ENCODE data around the gene TNMD. TPM values are rescaled to one million over a fixed set of nuclear protein-coding genes. Genes with fewer than 3 reads are reported as not detected.
A peak's percentile ranks its signal among the peaks of the same experiment; 100 is the strongest.

TNMD gene
- total RNA-seq, 1 experiment from 2014 or later = not detected

- Histone ChIP-seq H3K4me3 (no peak overlapping the region), H3K4me1 (replicated peaks) (no peaks in the 10 kb centered on the region), H3K27ac (no peak overlapping the region), H3K9me3 (replicated peaks) (no peaks in the 10 kb centered on the region), H3K27me3 (replicated peaks) (no peaks in the 10 kb centered on the region), H3K36me3 (no peaks in the 10 kb centered on the region)
- DNase-seq (ENCODE audit: low read depth in 1 of 2, low spot score in 2 of 2) = no peak
Observed at GRCh38 chrX:100623001-100623400, 38.3 kb downstream of the TNMD start.

GRCh38 chrX:100625985-100626491 is 41.3 kb downstream of the TNMD start:
- Histone ChIP-seq H3K27me3 (replicated peaks) (no peaks in the 10 kb centered on the region), H3K27ac (no peak overlapping the region), H3K9me3 (replicated peaks) (no peaks in the 10 kb centered on the region), H3K36me3 (no peaks in the 10 kb centered on the region), H3K4me3 (no peak overlapping the region), H3K4me1 (replicated peaks) (no peaks in the 10 kb centered on the region)
- no peak for DNase-seq (ENCODE audit: low read depth in 1 of 2, low spot score in 2 of 2)

- Histone ChIP-seq H3K4me3 (no peak overlapping the region), H3K27me3 (replicated peaks) (no peaks in the 10 kb centered on the region), H3K9me3 (replicated peaks) (no peaks in the 10 kb centered on the region), H3K36me3 (no peaks in the 10 kb centered on the region), H3K27ac (no peak overlapping the region), H3K4me1 (replicated peaks) (no peaks in the 10 kb centered on the region)
- DNase-seq (ENCODE audit: low read depth in 1 of 2, low spot score in 2 of 2) = no peak
Observed at GRCh38 chrX:100635040-100635439, 50.3 kb downstream of the TNMD start.

GRCh38 chrX:100635989-100636320 is 51.2 kb downstream of the TNMD start:
- no peaks in the 10 kb centered on the region for H3K4me1 ChIP-seq (replicated peaks)
- no peak for DNase-seq (ENCODE audit: low read depth in 1 of 2, low spot score in 2 of 2)
- no peaks in the 10 kb centered on the region for H3K9me3 ChIP-seq (replicated peaks)
- no peaks in the 10 kb centered on the region for H3K36me3 ChIP-seq
- H3K4me3 ChIP-seq = peak overlapping the region; percentile 60
- peak overlapping the region; percentile 34; the same call in 1 of the 2 replicates for H3K27ac ChIP-seq
- no peaks in the 10 kb centered on the region for H3K27me3 ChIP-seq (replicated peaks)

GRCh38 chrX:100636321-100636991 is 51.7 kb downstream of the TNMD start, which contains the start of gene TSPAN6:
TSS of gene TSPAN6 (minus strand) at chrX:100636806. CDS start at chrX:100636694, 112 bp downstream.
- Histone ChIP-seq H3K27ac (peak within 1 kb of the TSS; percentile 34), H3K4me1 (replicated peaks) (no peaks in the 10 kb centered on the region), H3K9me3 (replicated peaks) (no peaks in the 10 kb centered on the region), H3K36me3 (no peaks in the 10 kb centered on the region), H3K4me3 (peak within 1 kb of the TSS; percentile 60), H3K27me3 (replicated peaks) (no peaks in the 10 kb centered on the region)
- DNase-seq (ENCODE audit: low read depth in 1 of 2, low spot score in 2 of 2) = peak; percentile 81 to 86

GRCh38 chrX:100642290-100642689 is 57.6 kb downstream of the TNMD start:
- DNase-seq (ENCODE audit: low read depth in 1 of 2, low spot score in 2 of 2) = no peak
- Histone ChIP-seq H3K27me3 (replicated peaks) (no peaks in the 10 kb centered on the region), H3K36me3 (0 out of 2 replicates have a peak, but pooled peaks cover 3% of the 10 kb centered on the region), H3K9me3 (replicated peaks) (no peaks in the 10 kb centered on the region), H3K4me3 (no peak overlapping the region), H3K27ac (peak overlapping the region; percentile 92), H3K4me1 (replicated peaks) (peaks cover 31% of the 10 kb centered on the region)

GRCh38 chrX:100643212-100643611 is 58.5 kb downstream of the TNMD start:
- no peak for DNase-seq (ENCODE audit: low read depth in 1 of 2, low spot score in 2 of 2)
- Histone ChIP-seq H3K27me3 (replicated peaks) (no peaks in the 10 kb centered on the region), H3K27ac (peak overlapping the region; percentile 92), H3K9me3 (replicated peaks) (no peaks in the 10 kb centered on the region), H3K36me3 (0 out of 2 replicates have a peak, but pooled peaks cover 3% of the 10 kb centered on the region), H3K4me3 (no peak overlapping the region), H3K4me1 (replicated peaks) (peaks cover 38% of the 10 kb centered on the region)

- peak; percentile 77 to 80 for DNase-seq (ENCODE audit: low read depth in 1 of 2, low spot score in 2 of 2)
- no peaks in the 10 kb centered on the region for H3K27me3 ChIP-seq (replicated peaks)
- peak within 1 kb of the TSS; percentile 92 for H3K27ac ChIP-seq
- H3K4me3 ChIP-seq = peak within 1 kb of the TSS; percentile 37
- 0 out of 2 replicates have a peak, but pooled peaks cover 3% of the 10 kb centered on the region for H3K36me3 ChIP-seq
- no peaks in the 10 kb centered on the region for H3K9me3 ChIP-seq (replicated peaks)
- peaks cover 48% of the 10 kb centered on the region for H3K4me1 ChIP-seq (replicated peaks)
Observed at GRCh38 chrX:100643956-100644860, 59.5 kb downstream of the TNMD start, which contains the start of gene SRPX2. TSS of gene SRPX2 (plus strand) at chrX:100644199. CDS start at chrX:100646323, 2,124 bp downstream.

- H3K4me3 ChIP-seq = peak overlapping the region; percentile 37
- H3K4me1 ChIP-seq (replicated peaks) = peaks cover 57% of the 10 kb centered on the region
- H3K9me3 ChIP-seq (replicated peaks) = no peaks in the 10 kb centered on the region
- H3K36me3 ChIP-seq = 0 out of 2 replicates have a peak, but pooled peaks cover 3% of the 10 kb centered on the region
- H3K27ac ChIP-seq = peak overlapping the region; percentile 92
- DNase-seq (ENCODE audit: low read depth in 1 of 2, low spot score in 2 of 2) = peak; percentile 29 to 41
- no peaks in the 10 kb centered on the region for H3K27me3 ChIP-seq (replicated peaks)
Observed at GRCh38 chrX:100645106-100645505, 60.4 kb downstream of the TNMD start.

- no peak for DNase-seq (ENCODE audit: low read depth in 1 of 2, low spot score in 2 of 2)
- H3K36me3 ChIP-seq = 0 out of 2 replicates have a peak, but pooled peaks cover 3% of the 10 kb centered on the region
- H3K4me3 ChIP-seq = no peak overlapping the region
- H3K27ac ChIP-seq = no peak overlapping the region
- peaks cover 54% of the 10 kb centered on the region for H3K4me1 ChIP-seq (replicated peaks)
- H3K27me3 ChIP-seq (replicated peaks) = no peaks in the 10 kb centered on the region
- H3K9me3 ChIP-seq (replicated peaks) = no peaks in the 10 kb centered on the region
Observed at GRCh38 chrX:100647095-100647494, 62.4 kb downstream of the TNMD start.

GRCh38 chrX:100647739-100648138 is 63.0 kb downstream of the TNMD start:
- Histone ChIP-seq H3K36me3 (0 out of 2 replicates have a peak, but pooled peaks cover 3% of the 10 kb centered on the region), H3K4me1 (replicated peaks) (peaks cover 47% of the 10 kb centered on the region)
- no peak for DNase-seq (ENCODE audit: low read depth in 1 of 2, low spot score in 2 of 2)

GRCh38 chrX:100648458-100649417 is 64.0 kb downstream of the TNMD start:
- H3K9me3 ChIP-seq (replicated peaks) = no peaks in the 10 kb centered on the region
- H3K4me3 ChIP-seq = no peak overlapping the region
- no peaks in the 10 kb centered on the region for H3K27me3 ChIP-seq (replicated peaks)
- H3K27ac ChIP-seq = peak overlapping the region; percentile 57
- no peak for DNase-seq (ENCODE audit: low read depth in 1 of 2, low spot score in 2 of 2)
- H3K36me3 ChIP-seq = 0 out of 2 replicates have a peak, but pooled peaks cover 3% of the 10 kb centered on the region
- peaks cover 37% of the 10 kb centered on the region for H3K4me1 ChIP-seq (replicated peaks)

More at GRCh38 chrX:100647739-100648138, 63.0 kb downstream of the TNMD start:
- H3K27ac ChIP-seq = no peak overlapping the region
- no peak overlapping the region for H3K4me3 ChIP-seq
- H3K27me3 ChIP-seq (replicated peaks) = no peaks in the 10 kb centered on the region
- no peaks in the 10 kb centered on the region for H3K9me3 ChIP-seq (replicated peaks)

Measured in SJSA1 (cell line).